Suppressor macrophage treated with lipopolysaccharide for 4 hours (primary cell): ENCODE results near the gene HLA-DMB.

Source experiments
- DNase-seq: peaks from one replicate; pipeline ENCODE4 v3.0.0-alpha.2; 2020

The HLA-DMB gene

GRCh38 chr6:32940656-32941213, at the start of gene HLA-DMB:
HLA-DMB (minus strand) TSS chr6:32941028; CDS start chr6:32940807, 221 bp downstream.
- peak; percentile 83 for DNase-seq

GRCh38 chr6:32989368-32989767, 48.5 kb upstream of the HLA-DMB start:
- no peak for DNase-seq

- peak; percentile 86 for DNase-seq
These were observed 44.0 kb upstream of the HLA-DMB start for GRCh38 chr6:32984622-32985389.

- no peak for DNase-seq
These were observed 43.3 kb upstream of the HLA-DMB start for GRCh38 chr6:32983964-32984621.

- DNase-seq = no peak
These were observed 42.6 kb upstream of the HLA-DMB start for GRCh38 chr6:32983493-32983848.

- no peak for DNase-seq
These were observed 42.1 kb upstream of the HLA-DMB start for GRCh38 chr6:32982702-32983492.

- DNase-seq = no peak
These were observed 41.4 kb upstream of the HLA-DMB start for GRCh38 chr6:32982084-32982701.

- no peak for DNase-seq
These were observed 39.7 kb upstream of the HLA-DMB start for GRCh38 chr6:32980488-32981038.

GRCh38 chr6:32979720-32980487, 39.1 kb upstream of the HLA-DMB start:
- DNase-seq = no peak

GRCh38 chr6:32977953-32978324, 37.1 kb upstream of the HLA-DMB start:
- DNase-seq = no peak

- no peak for DNase-seq
These were observed 36.6 kb upstream of the HLA-DMB start for GRCh38 chr6:32977272-32977952.

- no peak for DNase-seq
These were observed 35.7 kb upstream of the HLA-DMB start for GRCh38 chr6:32976334-32977069.

GRCh38 chr6:32975886-32976285, 35.1 kb upstream of the HLA-DMB start:
- no peak for DNase-seq

GRCh38 chr6:32974541-32975308, 33.9 kb upstream of the HLA-DMB start:
- DNase-seq = no peak

GRCh38 chr6:32974016-32974333, 33.1 kb upstream of the HLA-DMB start:
- DNase-seq = peak; percentile 57

GRCh38 chr6:32973144-32974015, 32.6 kb upstream of the HLA-DMB start:
- DNase-seq = peak; percentile 68

GRCh38 chr6:32972353-32973143, 31.7 kb upstream of the HLA-DMB start:
- peak; percentile 60 for DNase-seq
